ENCODE measurements around the gene NPNT.

DNA sequence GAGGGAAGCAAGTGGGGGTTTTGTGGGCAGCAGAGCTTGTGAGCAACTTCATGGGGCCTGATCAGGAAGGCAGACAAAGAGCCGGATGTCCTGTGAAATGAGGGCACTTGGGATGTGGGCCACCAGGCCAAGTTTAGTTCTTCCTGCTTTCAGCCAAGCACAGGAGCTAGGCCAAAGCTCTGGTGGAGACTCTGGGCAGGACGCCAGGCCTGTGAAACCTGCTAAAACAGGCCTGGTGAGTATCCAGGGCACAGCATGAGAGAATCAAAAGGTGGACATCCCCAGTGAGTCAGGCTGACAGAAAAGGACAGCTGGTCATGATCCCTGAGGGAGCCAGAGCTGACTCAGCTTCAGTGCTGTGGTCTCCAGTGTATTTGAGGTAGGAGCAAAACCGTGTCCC is 95.7 kb downstream of the NPNT start:
- TF ChIP-seq EZH2 (IDR thresholded peaks at IDR 0.05; ENCODE audit: borderline replicate concordance, low read length): no peak
- TF ChIP-seq, protein P1, sequence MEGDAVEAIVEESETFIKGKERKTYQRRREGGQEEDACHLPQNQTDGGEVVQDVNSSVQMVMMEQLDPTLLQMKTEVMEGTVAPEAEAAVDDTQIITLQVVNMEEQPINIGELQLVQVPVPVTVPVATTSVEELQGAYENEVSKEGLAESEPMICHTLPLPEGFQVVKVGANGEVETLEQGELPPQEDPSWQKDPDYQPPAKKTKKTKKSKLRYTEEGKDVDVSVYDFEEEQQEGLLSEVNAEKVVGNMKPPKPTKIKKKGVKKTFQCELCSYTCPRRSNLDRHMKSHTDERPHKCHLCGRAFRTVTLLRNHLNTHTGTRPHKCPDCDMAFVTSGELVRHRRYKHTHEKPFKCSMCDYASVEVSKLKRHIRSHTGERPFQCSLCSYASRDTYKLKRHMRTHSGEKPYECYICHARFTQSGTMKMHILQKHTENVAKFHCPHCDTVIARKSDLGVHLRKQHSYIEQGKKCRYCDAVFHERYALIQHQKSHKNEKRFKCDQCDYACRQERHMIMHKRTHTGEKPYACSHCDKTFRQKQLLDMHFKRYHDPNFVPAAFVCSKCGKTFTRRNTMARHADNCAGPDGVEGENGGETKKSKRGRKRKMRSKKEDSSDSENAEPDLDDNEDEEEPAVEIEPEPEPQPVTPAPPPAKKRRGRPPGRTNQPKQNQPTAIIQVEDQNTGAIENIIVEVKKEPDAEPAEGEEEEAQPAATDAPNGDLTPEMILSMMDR (IDR thresholded peaks at IDR 0.05; ENCODE audit: low read length): no peak
